SJCRH30 (cell line): ENCODE results near the gene SEMA7A. TPM values are rescaled to one million over a fixed set of nuclear protein-coding genes. Genes with fewer than 3 reads are reported as not detected.

ENCODE experiments used
- DNase-seq, 2 experiments: peaks; one replicate each; pipeline ENCODE4 v3.0.0-alpha.2; 2015 to 2020
- H3K27ac ChIP-seq: fragments of 250-450 bp; sonication (Bioruptor Pico); 2 replicates; pipeline ENCODE4 v1.5.1; 2020; ENCODE audit warnings: mild to moderate bottlenecking, moderate library complexity
- H3K27me3 ChIP-seq: fragments of 250-450 bp; sonication (Bioruptor Pico); 2 replicates; pipeline ENCODE4 v1.5.1; 2020; ENCODE audit warnings: mild to moderate bottlenecking, moderate library complexity
- H3K36me3 ChIP-seq: fragments of 250-450 bp; sonication (Bioruptor Pico); 2 replicates; pipeline ENCODE4 v1.5.1; 2020; ENCODE audit warnings: mild to moderate bottlenecking, moderate library complexity
- H3K4me1 ChIP-seq: fragments of 250-450 bp; sonication (Bioruptor Pico); 2 replicates; pipeline ENCODE4 v1.5.1; 2020; ENCODE audit warnings: mild to moderate bottlenecking, moderate library complexity
- H3K4me3 ChIP-seq: fragments of 250-450 bp; sonication (Bioruptor Pico); 2 replicates; pipeline ENCODE4 v1.5.1; 2020; ENCODE audit warnings: mild to moderate bottlenecking, moderate library complexity
- H3K9me3 ChIP-seq: fragments of 250-450 bp; sonication (Bioruptor Pico); replicated peaks from 2 replicates; pipeline ENCODE4 v1.5.1; 2020; ENCODE audit warnings: mild to moderate bottlenecking, moderate library complexity
- total RNA-seq: library from RNA; depleted of rRNA; stranded (reverse); fragments of >200 nt; shearing (Covaris generic); gene quantifications from 2 replicates; pipeline ENCODE4 v1.2.3, GENCODE V29; 2014

Gene SEMA7A
- total RNA-seq, 1 experiment from 2014 or later: 2.6 TPM

DNA sequence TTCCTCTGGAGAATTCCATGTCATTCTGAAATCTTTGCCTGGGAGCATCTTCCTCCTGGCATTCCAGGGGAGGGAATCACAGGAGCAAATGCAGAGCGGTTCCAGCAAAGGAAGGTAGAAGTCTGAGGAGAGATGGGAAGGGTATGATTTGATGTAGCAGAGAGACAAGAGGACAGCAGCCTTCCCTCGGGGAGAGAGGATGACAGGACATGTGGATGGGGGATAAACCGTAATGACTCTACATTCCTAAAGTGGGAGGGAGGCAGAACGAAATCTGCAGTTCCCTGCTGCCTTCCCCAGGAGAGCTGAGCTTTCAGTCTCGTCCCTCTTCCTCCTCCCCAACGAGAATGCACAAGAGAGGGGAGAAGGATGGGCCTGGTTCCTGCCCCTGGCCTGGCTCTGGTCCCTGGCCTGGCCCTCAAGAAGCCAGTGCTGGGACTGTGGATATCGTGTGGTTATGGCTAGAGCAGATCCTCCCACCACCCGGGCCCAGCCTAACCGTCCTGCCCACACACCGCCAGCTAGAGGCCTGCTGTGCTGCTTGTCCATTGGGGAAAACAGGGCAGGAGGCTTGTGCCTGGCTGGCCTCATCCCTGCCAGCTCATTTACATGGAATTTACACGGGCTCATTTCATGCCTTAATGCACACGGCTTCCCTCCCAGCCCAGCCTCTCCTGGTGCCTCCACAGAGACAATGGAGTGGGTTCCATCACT, 26.6 kb downstream of the SEMA7A start:
- no peaks in the 10 kb centered on the region for H3K36me3 ChIP-seq
- peak overlapping the region; percentile 19 for H3K4me3 ChIP-seq
- peaks cover 15% of the 10 kb centered on the region for H3K4me1 ChIP-seq
- no peaks in the 10 kb centered on the region for H3K27me3 ChIP-seq
- DNase-seq: peak; percentile 72 to 76
- no peaks in the 10 kb centered on the region for H3K9me3 ChIP-seq
- peak overlapping the region; percentile 54 for H3K27ac ChIP-seq

DNA sequence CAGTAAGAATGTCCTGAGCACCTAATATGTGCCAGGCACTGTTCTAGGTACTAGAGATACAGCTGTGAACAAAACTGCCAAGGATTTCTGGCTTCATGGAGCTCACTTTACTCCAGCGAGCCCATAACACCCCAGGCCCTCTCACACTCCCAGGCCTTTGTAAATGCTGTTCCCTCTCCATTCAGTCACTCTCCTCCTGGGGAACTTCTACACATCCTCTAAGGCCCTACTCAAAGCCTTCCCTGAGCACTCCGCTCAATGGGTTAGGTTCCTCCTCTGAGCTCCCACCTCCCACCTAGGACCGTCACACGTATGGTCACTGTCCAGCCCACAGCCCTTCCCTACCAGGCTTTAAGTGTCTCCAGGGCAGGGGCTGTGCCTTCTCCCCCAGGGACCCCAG, 27.2 kb downstream of the SEMA7A start:
- no peak for DNase-seq
- H3K4me1 ChIP-seq: peaks cover 15% of the 10 kb centered on the region

DNA sequence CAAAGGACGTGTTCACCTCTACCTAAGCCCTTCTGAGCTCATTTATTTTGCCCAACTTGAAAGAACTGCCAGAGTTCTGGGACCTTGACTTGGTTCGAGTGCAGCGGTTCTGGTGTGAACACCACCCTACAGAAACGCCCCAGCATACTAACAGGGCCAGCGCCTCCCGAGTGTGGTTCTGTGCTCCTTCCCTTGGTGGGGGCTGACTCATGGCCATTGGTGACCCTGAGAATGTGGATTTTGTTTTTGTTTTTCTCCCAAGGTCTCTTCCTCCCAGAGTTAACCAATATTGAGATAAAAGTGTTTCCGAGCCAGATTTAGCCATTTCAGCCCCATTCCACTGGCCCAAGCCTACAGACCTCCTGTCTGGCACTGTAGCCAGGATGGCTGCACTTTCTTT, 27.9 kb downstream of the SEMA7A start:
- no peaks in the 10 kb centered on the region for H3K27me3 ChIP-seq
- H3K4me3 ChIP-seq: no peak overlapping the region
- no peak for DNase-seq
- no peaks in the 10 kb centered on the region for H3K9me3 ChIP-seq
- H3K27ac ChIP-seq: no peak overlapping the region
- no peaks in the 10 kb centered on the region for H3K36me3 ChIP-seq
- peaks cover 20% of the 10 kb centered on the region for H3K4me1 ChIP-seq

More for the DNA sequence above, 27.2 kb downstream of the SEMA7A start:
- Histone ChIP-seq H3K27ac (no peak overlapping the region), H3K27me3 (no peaks in the 10 kb centered on the region), H3K9me3 (no peaks in the 10 kb centered on the region), H3K4me3 (no peak overlapping the region), H3K36me3 (no peaks in the 10 kb centered on the region)

DNA sequence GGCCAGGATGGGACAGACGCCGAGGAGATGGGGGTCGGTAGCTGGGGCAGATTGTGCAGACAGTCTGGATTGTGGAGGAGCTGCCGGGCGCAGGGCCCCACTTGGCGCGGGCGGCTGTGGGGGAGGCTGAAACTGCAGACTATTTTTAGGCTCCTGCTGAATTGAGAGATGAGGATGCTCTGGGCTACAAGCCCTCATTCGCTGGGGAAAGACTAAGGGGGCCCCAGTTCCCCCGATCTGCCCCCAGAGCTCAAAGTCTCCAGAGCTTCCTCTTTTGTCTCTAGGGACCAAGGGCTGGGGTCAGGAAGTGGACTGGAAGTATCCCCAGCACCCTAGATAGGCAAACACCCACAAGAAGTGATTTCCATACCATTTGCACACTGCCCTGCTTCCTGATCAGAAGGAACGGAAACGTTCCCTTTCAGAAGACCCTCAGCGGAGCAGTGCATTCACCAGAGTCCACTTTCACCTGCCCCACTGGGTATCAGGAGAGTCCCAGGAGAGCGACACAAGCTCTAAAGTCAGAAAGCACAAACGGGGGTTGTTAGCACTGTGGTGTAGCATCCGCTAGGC, 29.7 kb downstream of the SEMA7A start:
- H3K27me3 ChIP-seq: no peaks in the 10 kb centered on the region
- no peak overlapping the region for H3K27ac ChIP-seq
- H3K36me3 ChIP-seq: no peaks in the 10 kb centered on the region
- no peak for DNase-seq
- H3K4me1 ChIP-seq: peaks cover 33% of the 10 kb centered on the region
- H3K4me3 ChIP-seq: no peak overlapping the region
- no peaks in the 10 kb centered on the region for H3K9me3 ChIP-seq

DNA sequence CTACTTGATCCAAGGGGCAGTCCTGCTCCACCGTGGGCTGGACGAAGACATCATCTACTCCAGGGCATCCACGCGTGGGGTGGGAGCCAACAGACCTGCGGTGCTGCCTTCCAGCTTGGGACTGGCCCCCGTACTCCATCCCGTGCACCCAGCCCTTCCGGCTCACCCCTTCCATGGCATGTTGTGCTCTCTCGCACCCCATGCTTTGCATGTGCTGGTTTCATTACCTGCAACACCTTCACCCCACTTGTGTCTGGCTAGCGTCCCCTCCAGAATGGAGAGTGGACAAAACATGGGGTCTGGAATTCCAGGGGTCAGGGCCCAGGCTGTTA, 30.2 kb downstream of the SEMA7A start:
- H3K27ac ChIP-seq: no peak overlapping the region
- H3K9me3 ChIP-seq: no peaks in the 10 kb centered on the region
- no peaks in the 10 kb centered on the region for H3K27me3 ChIP-seq
- peaks cover 33% of the 10 kb centered on the region for H3K4me1 ChIP-seq
- H3K4me3 ChIP-seq: no peak overlapping the region
- no peak for DNase-seq
- H3K36me3 ChIP-seq: no peaks in the 10 kb centered on the region

DNA sequence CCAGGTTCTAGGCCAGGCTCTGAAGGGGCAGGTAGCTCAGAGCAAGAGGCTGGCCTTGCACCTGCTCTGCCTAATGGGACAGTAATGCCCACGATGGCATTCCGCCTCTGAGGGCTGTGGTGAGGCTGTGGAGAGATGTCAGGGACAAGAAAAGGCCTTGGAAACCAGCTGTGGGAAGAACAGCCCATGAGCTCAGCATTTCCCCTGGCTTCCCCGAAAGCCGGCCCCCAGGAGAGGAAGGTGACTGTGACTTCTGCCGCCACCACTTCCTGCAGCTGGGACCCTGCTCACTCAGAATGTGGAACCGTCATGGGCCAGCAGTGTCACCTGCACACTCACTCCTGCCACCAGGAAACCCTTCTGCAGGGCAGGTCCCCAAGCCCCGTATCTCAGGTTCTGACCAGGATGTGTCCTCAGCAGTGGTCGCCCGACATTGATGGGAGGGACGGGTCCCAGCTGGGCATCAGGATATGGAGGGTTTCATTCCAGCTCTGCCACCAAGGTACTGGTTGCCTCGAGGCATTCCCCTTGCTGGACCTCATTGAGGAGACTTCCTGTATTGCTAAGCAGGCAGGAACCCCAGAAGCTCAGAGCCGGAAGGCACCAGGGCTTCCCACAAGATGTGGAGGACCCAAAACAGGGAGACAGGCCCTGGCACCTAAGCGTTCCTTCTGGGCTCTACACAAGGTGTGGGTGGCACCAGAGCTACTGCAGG, 30.7 kb downstream of the SEMA7A start:
- Histone ChIP-seq H3K4me3 (no peak overlapping the region), H3K27me3 (no peaks in the 10 kb centered on the region), H3K9me3 (no peaks in the 10 kb centered on the region), H3K36me3 (no peaks in the 10 kb centered on the region), H3K4me1 (peaks cover 33% of the 10 kb centered on the region), H3K27ac (no peak overlapping the region)
- DNase-seq: no peak

DNA sequence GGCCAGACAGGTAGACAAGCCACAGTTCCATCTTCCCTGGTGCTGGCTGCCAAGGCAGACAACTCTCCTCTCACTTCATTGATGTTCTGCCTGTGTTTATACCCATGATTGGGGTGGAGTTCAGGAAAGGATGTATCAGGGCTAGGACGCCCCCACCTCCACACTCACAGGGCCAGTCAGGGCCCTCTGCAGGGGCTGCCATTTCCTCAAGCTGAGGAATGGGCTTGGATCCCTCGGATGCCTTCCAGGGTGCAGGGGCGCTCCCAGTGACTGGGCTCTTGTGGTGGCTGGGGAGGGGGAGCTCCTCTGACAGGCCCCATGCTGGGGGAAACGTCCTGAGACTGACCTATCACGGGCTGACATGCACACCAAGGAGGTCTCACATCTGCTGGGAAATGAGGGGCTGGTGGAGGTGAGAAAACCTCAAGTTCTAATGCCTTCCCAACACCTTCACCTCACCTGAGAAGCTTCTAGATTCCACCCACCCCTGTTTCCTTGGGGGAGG, 31.4 kb downstream of the SEMA7A start:
- Histone ChIP-seq H3K4me3 (no peak overlapping the region), H3K9me3 (no peaks in the 10 kb centered on the region), H3K27ac (no peak overlapping the region), H3K4me1 (peaks cover 26% of the 10 kb centered on the region), H3K36me3 (no peaks in the 10 kb centered on the region), H3K27me3 (no peaks in the 10 kb centered on the region)
- DNase-seq: no peak

DNA sequence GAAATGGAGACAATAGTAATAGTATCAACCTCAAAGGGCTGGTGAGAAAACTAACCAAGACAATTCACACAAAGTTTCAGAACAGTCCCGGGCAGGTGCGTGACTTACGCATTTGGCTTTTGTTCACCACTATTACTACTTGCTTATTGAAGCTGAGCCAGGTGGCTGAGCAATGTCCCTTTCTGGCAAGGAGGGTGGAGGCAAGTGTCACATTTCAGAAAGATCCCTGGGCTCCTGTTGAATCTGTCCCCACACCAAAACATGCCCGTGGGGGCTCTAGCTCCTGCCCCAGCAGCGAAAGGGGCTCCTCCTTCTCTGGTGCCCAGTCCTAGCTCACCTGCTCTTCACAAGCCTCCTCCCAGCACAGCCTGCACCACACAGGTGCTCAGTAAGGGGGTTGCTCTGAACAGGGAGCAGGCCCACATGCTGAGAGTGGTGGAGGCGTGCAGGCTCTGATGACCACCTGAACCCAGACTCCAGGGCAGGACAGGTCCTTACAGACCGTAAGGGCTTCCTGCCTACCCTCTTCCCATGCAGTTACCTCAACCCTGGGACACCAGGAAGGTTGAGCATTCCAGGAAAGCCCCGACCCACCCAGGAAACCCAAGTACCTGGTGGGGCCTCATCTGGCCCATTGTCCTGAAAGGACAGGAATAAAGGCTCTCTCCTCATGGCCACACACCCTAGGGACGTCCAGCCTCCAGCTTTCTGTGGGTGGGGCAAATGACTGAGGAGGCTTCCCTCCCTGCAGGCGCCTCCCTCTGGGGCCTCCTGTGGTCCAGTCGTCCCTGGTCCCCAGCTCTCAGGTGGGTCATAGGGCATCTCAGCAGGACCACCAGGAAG, 32.6 kb downstream of the SEMA7A start:
- no peak for DNase-seq
- Histone ChIP-seq H3K27me3 (no peaks in the 10 kb centered on the region), H3K36me3 (no peaks in the 10 kb centered on the region), H3K27ac (no peak overlapping the region), H3K4me1 (peaks cover 29% of the 10 kb centered on the region), H3K4me3 (no peak overlapping the region), H3K9me3 (no peaks in the 10 kb centered on the region)

DNA sequence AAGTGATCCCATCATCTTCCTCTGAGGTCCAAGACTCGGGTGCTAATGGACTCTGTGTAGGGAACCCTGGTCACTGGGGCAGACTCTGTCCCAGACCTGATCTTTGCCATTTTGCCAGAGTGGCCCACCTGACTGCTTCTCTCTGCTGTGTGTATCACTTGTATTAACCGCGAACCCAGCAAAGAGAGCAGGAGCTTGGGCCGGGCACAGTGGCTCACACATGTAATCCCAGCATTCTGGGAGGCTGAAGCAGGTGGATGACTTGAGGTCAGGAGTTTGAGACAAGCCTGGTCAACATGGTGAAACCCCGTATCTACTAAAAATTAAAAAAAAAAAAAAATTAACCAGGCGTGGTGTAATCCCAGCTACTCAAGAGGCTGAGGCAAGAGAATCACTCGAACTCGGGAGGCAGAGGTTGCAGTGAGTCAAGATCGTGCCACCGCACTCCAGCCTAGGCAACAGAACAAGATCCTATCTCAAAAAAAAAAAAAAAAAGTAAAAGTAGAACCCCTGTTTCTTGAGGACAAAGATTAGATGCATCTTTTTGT, 33.4 kb downstream of the SEMA7A start:
- H3K27ac ChIP-seq: peak overlapping the region; percentile 28
- no peaks in the 10 kb centered on the region for H3K36me3 ChIP-seq
- no peaks in the 10 kb centered on the region for H3K27me3 ChIP-seq
- DNase-seq: no peak
- H3K9me3 ChIP-seq: no peaks in the 10 kb centered on the region
- no peak overlapping the region for H3K4me3 ChIP-seq
- H3K4me1 ChIP-seq: peaks cover 34% of the 10 kb centered on the region

DNA sequence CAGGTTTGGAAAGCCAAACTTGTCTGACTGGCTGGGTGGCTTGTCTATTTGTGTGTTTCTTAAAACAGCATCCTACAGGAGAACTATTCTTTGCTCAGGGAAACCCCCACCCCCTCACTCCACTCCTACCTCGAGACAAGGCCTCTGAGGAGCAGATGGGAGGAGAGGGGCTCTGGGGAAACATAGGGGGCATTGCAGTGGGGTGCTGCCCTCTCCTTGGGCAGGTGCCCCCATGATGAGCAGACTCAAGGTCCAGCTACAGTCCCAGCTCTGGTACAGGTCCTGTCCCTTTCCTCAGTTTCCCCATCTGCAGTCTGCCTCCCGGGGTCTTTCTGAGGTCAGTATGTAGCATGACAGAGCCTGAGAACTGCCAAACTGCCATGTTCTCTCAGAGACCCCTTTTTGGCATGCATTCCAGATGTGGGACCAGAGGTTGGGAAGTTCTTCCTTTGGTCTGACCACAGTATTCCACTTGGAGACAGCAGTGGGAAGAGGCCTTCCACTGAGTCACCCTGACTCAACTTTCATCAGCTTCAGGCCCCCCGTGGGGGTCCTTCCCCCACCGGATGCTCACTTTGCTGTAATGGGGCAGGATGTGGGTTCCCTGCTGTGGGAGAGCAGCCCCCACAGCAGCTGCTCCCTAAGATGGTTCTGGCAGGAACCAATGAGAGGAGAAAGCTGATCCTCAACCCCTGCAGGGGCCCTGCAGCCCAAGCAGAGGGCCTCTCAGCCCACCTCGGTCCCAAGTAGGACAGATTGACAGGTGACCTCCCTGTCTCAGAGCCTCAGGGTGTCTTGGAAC, 34.0 kb downstream of the SEMA7A start:
- DNase-seq: peak; percentile 75 to 81
- peak overlapping the region; percentile 28 for H3K27ac ChIP-seq
- no peaks in the 10 kb centered on the region for H3K36me3 ChIP-seq
- no peaks in the 10 kb centered on the region for H3K9me3 ChIP-seq
- H3K4me3 ChIP-seq: no peak overlapping the region
- H3K4me1 ChIP-seq: peaks cover 41% of the 10 kb centered on the region
- H3K27me3 ChIP-seq: no peaks in the 10 kb centered on the region

DNA sequence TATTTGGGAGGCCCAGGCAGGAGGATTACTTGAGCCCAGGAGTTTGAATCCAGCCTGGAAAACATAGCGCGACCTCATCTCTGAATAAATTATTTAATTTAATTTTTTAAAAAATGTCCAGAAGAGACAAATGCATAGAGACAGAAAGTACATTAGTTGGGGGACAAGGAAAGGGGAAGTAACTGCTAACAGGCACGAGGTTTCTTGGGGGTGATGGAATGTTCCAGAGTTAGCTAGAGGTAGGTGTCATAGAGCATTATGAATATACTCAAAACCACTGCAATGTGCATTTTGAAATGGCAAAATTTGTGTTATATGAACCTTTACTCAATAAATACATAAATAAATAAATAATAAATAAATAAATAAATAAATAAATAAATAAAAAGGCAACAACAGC, 34.7 kb downstream of the SEMA7A start:
- DNase-seq: no peak
- Histone ChIP-seq H3K27me3 (no peaks in the 10 kb centered on the region), H3K27ac (no peak overlapping the region), H3K36me3 (no peaks in the 10 kb centered on the region), H3K4me1 (peaks cover 46% of the 10 kb centered on the region), H3K4me3 (no peak overlapping the region), H3K9me3 (no peaks in the 10 kb centered on the region)

DNA sequence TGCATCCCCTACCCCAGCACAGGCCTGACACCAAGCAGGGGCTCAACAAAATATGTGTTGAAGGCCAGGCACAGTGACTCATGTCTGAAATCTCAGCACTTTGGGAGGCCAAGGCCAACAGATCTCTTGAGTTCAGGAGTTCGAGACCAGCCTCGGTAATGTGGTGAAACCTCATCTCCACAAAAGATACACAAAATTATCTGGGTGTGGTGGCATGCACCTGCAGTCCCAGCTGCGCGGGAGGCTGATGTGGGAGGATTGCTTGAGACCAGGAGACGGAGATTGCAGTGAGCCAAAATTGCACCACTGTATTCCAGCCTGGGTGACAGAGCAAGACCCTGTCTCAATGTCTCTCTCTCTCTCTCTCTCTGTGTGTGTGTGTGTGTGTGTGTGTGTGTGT, 35.6 kb downstream of the SEMA7A start:
- no peaks in the 10 kb centered on the region for H3K27me3 ChIP-seq
- H3K9me3 ChIP-seq: no peaks in the 10 kb centered on the region
- H3K4me1 ChIP-seq: peaks cover 46% of the 10 kb centered on the region
- H3K36me3 ChIP-seq: no peaks in the 10 kb centered on the region
- no peak overlapping the region for H3K4me3 ChIP-seq
- no peak for DNase-seq
- H3K27ac ChIP-seq: no peak overlapping the region

DNA sequence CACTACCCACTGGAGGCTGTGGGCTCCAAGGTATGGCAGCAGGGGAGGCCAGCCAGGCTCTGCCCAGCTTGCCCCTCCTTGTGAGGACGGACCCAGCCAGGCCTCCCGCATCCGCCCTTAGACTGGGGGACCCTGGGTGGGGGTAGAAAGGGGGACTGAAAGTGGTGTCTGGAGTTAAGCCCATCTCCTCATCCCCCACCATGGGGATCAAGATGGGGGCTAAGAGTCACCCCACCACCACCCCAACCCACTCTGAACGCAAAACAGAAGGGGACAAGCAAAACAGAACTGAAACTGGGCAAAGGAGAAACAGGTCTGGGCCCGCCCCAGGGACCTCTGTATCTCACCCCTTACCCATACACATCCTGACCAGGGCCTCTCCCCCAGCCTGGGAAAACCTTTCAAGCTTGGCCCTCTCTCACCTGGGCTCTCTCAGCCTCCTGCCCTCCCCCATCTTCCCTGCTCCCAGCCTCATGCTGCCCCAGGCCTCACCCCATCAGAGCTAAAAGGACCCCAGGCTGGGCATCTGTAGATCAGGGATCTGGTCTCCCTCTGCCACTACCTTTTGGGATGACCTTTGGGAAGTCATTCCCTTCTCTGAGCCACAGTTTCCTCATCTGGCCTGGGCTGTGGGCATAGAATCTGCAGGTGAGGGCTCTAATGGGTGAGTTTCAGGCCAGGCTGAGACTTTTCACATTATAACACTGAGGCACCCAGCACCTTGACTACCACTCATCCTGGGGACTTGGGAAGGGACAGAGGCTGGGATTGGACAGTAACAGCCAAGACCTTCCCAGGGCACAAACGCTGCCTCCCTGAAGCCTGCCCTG, 36.3 kb downstream of the SEMA7A start:
- no peak overlapping the region for H3K27ac ChIP-seq
- H3K36me3 ChIP-seq: no peaks in the 10 kb centered on the region
- H3K9me3 ChIP-seq: no peaks in the 10 kb centered on the region
- H3K4me3 ChIP-seq: no peak overlapping the region
- no peaks in the 10 kb centered on the region for H3K27me3 ChIP-seq
- H3K4me1 ChIP-seq: peaks cover 46% of the 10 kb centered on the region
- DNase-seq: no peak
